HPDE6-E6E7 (cell line): ENCODE measurements around the gene IL17B.

Source experiments
- DNase-seq: peaks from one replicate; pipeline ENCODE4 v3.0.0; 2011; ENCODE audit warnings: missing footprints; ENCODE audit errors: extremely low spot score

IL17B gene

GRCh38 chr5:149376711-149377447 lies 2.2 kb downstream of the IL17B start:
- DNase-seq, result no peak

- DNase-seq, result no peak
Measured at GRCh38 chr5:149376104-149376503, 3.0 kb downstream of the IL17B start.

- no peak for DNase-seq
Measured at GRCh38 chr5:149375434-149375833, 3.7 kb downstream of the IL17B start.

DNA sequence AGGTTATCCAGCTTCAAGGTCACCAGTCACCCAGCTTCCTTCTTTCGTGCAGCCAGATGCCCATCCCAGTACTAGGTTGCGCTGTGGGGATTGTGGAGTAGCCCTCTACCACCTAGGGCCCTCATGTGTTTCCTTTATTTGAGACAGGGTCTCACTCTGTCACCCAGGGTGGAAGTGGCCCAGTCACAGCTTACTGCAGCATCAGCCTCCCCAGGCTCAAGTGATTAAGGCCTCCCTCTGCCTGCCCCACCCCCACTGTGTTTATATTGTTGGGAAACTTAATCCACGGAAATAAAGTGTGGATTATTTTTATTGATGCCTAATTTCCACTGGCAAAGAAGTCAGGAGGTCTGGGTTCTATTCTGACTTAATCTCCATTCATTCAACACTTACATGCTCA lies 4.3 kb downstream of the IL17B start:
- DNase-seq, result no peak

- no peak for DNase-seq
Measured at GRCh38 chr5:149374303-149374702, 4.8 kb downstream of the IL17B start.

- DNase-seq, result no peak
Measured at GRCh38 chr5:149372932-149373331, 6.2 kb downstream of the IL17B start.

DNA sequence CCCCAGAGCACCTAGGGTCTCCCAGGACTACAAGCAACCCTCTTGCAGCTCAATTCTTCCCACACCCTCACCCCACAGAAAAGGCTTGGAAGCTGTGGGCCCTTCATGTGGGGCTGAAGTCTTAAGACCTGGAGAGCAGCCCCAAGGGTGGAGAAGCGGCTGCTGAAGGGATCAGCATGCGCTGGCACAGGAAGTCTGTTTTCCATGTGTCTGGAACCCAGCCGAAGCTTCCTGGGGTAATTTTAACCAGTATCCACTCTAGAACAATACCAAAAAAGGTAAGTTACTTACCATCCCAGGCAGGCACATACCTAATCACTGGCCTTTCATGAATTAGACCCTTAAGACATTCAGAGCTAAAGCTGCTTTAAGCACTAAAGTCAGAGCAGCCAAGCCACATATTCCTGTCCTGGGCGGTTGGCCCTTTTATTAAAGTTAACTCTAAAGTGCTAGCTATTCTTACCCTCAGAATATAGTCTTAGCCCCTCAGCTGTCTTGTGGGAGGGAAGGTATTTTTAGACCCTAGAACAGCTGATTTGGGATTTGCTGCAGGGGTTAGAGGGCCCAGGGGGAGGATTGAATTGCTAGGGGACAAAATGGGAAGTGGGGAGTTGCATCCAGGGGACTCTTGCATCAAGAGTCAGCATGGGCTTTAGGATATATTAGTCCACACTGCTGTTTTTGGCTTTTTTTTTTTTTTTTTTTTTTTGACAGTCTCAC lies 6.9 kb downstream of the IL17B start:
- no peak for DNase-seq

- peak; percentile 73 for DNase-seq
Measured at GRCh38 chr5:149371296-149371962, 7.7 kb downstream of the IL17B start.

GRCh38 chr5:149370878-149371277 lies 8.2 kb downstream of the IL17B start:
- no peak for DNase-seq

GRCh38 chr5:149367972-149368645 lies 11.0 kb downstream of the IL17B start:
- DNase-seq, result no peak

GRCh38 chr5:149367249-149367971 lies 11.7 kb downstream of the IL17B start:
- DNase-seq, result peak; percentile 75

GRCh38 chr5:149366169-149366729 lies 12.8 kb downstream of the IL17B start:
- no peak for DNase-seq

GRCh38 chr5:149365418-149365817 lies 13.7 kb downstream of the IL17B start:
- no peak for DNase-seq

DNA sequence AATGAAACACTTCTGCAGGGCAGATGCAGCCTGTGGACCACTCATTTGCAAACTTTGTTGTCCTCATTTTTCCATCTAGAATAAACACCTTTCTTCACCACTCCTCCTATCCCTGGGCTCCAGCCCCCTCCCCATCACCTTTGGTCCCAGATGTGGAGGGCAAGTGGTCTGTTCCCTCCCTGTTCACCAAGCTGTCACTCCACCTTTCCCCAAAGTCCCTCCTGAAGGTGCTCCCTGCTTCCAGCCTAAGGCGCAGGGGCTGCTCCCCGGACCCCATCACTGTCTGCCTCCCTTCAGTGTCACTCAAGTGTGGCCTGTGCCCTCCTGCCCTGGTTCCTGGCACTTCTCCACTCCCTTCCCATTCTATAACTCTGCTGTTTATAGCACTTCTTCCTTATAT lies 14.4 kb downstream of the IL17B start:
- DNase-seq, result no peak

DNA sequence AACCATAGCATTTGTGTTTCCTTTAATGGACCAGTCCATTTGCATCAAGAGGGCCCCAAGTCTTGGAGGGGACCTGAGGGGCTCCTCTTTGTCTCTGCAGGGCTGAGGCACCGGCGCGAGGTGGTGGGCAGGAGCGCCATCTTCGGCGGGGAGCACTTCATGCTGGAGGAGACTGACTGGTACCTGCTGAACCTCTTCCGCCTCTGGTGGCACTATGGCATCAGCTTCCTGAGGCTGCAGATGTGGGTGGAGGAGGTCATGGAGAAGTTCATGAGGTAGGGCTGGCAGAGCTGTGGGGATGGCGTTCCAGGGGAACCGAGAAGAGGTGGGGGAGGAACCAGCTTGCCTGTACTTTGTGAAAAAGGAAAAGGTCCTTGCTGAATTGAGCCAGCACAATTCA lies 15.2 kb downstream of the IL17B start:
- no peak for DNase-seq

GRCh38 chr5:149363358-149363757 lies 15.7 kb downstream of the IL17B start:
- DNase-seq, result no peak

- DNase-seq, result no peak
Measured at GRCh38 chr5:149362541-149362940, 16.6 kb downstream of the IL17B start.

GRCh38 chr5:149360272-149360671 lies 18.8 kb downstream of the IL17B start:
- DNase-seq, result no peak

- DNase-seq, result no peak
Measured at GRCh38 chr5:149358868-149359495, 20.1 kb downstream of the IL17B start.

GRCh38 chr5:149358294-149358651 lies 20.8 kb downstream of the IL17B start:
- DNase-seq, result no peak
